ENCODE measurements around the gene ZNF823. TPM values are rescaled to one million over a fixed set of nuclear protein-coding genes. Genes with fewer than 3 reads are reported as not detected.

Gene ZNF823
- total and polyA plus RNA-seq, 2 of the 13 experiments (the other 11 are each of a cell fraction or from before 2014, with no cell fraction given): 5.7 to 11.7 TPM

- TF ChIP-seq PHF21A (CRISPR knock-in tag; IDR thresholded peaks at IDR 0.05) (peak; percentile 86), FOXA1 (IDR thresholded peaks at IDR 0.05) (no peak), FOXA1 (CRISPR knock-in tag; IDR thresholded peaks at IDR 0.05) (no peak), NFKB2 (CRISPR knock-in tag; IDR thresholded peaks at IDR 0.05; ENCODE audit: borderline replicate concordance) (no peak), ZNF335 (CRISPR knock-in tag; IDR thresholded peaks at IDR 0.05) (peak; percentile 63), ZNF691 (CRISPR knock-in tag; IDR thresholded peaks at IDR 0.05; ENCODE audit: borderline replicate concordance, low read depth) (peak; percentile 55; the same call in 1 of the 2 replicates), ASH2L (IDR thresholded peaks at IDR 0.05; ENCODE audit: insufficient read length, low read depth, low read length) (peak; percentile 55), ZNF503 (CRISPR knock-in tag; IDR thresholded peaks at IDR 0.05) (no peak), ZNF414 (CRISPR knock-in tag; IDR thresholded peaks at IDR 0.05) (no peak), TCF7L2 (IDR thresholded peaks at IDR 0.05; ENCODE audit: low read depth, low read length) (peak; percentile 54; the same call in 1 of the 2 replicates), POLR2A (IDR thresholded peaks at IDR 0.05; ENCODE audit: insufficient read depth in 1 of 2, low read depth in 2 of 2, low read length in 2 of 2) (peak; percentile 77 to 93), ZNF678 (CRISPR knock-in tag; IDR thresholded peaks at IDR 0.05) (no peak), ZFAT (CRISPR knock-in tag; conservative IDR thresholded peaks at IDR 0.05) (no peak), ZBTB40 (IDR thresholded peaks at IDR 0.05) (no peak), ZBTB40 (CRISPR knock-in tag; IDR thresholded peaks at IDR 0.05) (peak; percentile 6; the same call in 1 of the 2 replicates), PTBP1 (IDR thresholded peaks at IDR 0.05; ENCODE audit: low read depth, low read length, poor library complexity, severe bottlenecking) (no peak), CHD2 (IDR thresholded peaks at IDR 0.05; ENCODE audit: low read depth, low read length) (0 out of 2 replicates have a peak, but pooled peaks have one; percentile 21)
These were observed 28.1 kb upstream of the ZNF823 start, which contains the start of gene ZNF441 (continued) for GRCh38 chr19:11766597-11767591.
